HG03159 (cell line): Measurements from ENCODE around the gene GALNT8.
"Not testable (repeated sequence)": the region's sequence is repeated elsewhere in the genome, so short reads cannot be mapped to it uniquely, and the experiment has no call there.

Experiments
- ATAC-seq: cut with Tn5 transposase; IDR thresholded peaks from one replicate; pipeline ENCODE4 v1.9.1; 2021; ENCODE audit warnings: mild to moderate bottlenecking, moderate library complexity; ENCODE audit not compliant: unreplicated experiment

GALNT8 gene

GRCh38 chr12:4742416-4742970 is 22.3 kb downstream of the GALNT8 start:
- ATAC-seq: no peak

- ATAC-seq: no peak
Measured at GRCh38 chr12:4743046-4743445, 22.8 kb downstream of the GALNT8 start.

- no peak for ATAC-seq
Measured at GRCh38 chr12:4744709-4745108, 24.5 kb downstream of the GALNT8 start.

GRCh38 chr12:4745249-4745648 is 25.0 kb downstream of the GALNT8 start:
- ATAC-seq: no peak

- ATAC-seq: not testable (repeated sequence)
Measured at GRCh38 chr12:4751654-4752053, 31.5 kb downstream of the GALNT8 start.

GRCh38 chr12:4762773-4763172 is 42.6 kb downstream of the GALNT8 start:
- ATAC-seq: no peak

- ATAC-seq: no peak
Measured at GRCh38 chr12:4763549-4763948, 43.3 kb downstream of the GALNT8 start.

- ATAC-seq: no peak
Measured at GRCh38 chr12:4766445-4766844, 46.2 kb downstream of the GALNT8 start.

GRCh38 chr12:4767186-4767585 is 47.0 kb downstream of the GALNT8 start:
- ATAC-seq: no peak

- ATAC-seq: no peak
Measured at GRCh38 chr12:4768341-4768740, 48.1 kb downstream of the GALNT8 start.

- ATAC-seq: no peak
Measured at GRCh38 chr12:4769073-4769472, 48.9 kb downstream of the GALNT8 start.

- ATAC-seq: no peak
Measured at GRCh38 chr12:4771172-4771959, 51.2 kb downstream of the GALNT8 start.

- ATAC-seq: no peak
Measured at GRCh38 chr12:4771960-4772566, 51.9 kb downstream of the GALNT8 start.

GRCh38 chr12:4775936-4776335 is 55.7 kb downstream of the GALNT8 start:
- no peak for ATAC-seq

- no peak for ATAC-seq
Measured at GRCh38 chr12:4779749-4780148, 59.5 kb downstream of the GALNT8 start.

- ATAC-seq: no peak
Measured at GRCh38 chr12:4780641-4781611, 60.7 kb downstream of the GALNT8 start.

GRCh38 chr12:4784404-4785054 is 64.3 kb downstream of the GALNT8 start:
- no peak for ATAC-seq

- ATAC-seq: no peak
Measured at GRCh38 chr12:4786795-4787194, 66.6 kb downstream of the GALNT8 start.

GRCh38 chr12:4787965-4788364 is 67.8 kb downstream of the GALNT8 start:
- ATAC-seq: no peak

GRCh38 chr12:4789776-4790175 is 69.6 kb downstream of the GALNT8 start:
- ATAC-seq: no peak

- no peak for ATAC-seq
Measured at GRCh38 chr12:4791497-4791896, 71.3 kb downstream of the GALNT8 start.
